Neural cell (in vitro differentiated cells): Measurements from ENCODE around the gene CD72. TPM values are rescaled to one million over a fixed set of nuclear protein-coding genes. Genes with fewer than 3 reads are reported as not detected.
A peak's percentile ranks its signal among the peaks of the same experiment; 100 is the strongest.

Source experiments
- H2AFZ ChIP-seq: fragments of 200-600, 300-800 bp; sonication (generic), shearing (Covaris generic); 2 replicates; pipeline ENCODE4 v1.6.0; 2014; ENCODE audit warnings: low read depth, mild to moderate bottlenecking, antibody characterized with exemption, low read length, moderate library complexity
- H3F3A ChIP-seq: fragments of 200-600 bp; shearing (Covaris generic); 2 replicates; pipeline ENCODE4 v1.6.1; 2016; ENCODE audit warnings: mild to moderate bottlenecking, moderate library complexity, mixed read lengths, antibody characterized with exemption, low read length; ENCODE audit not compliant: insufficient read depth, poor library complexity, severe bottlenecking
- H3K27ac ChIP-seq: fragments of 200-600, 300-800 bp; sonication (generic), shearing (Covaris generic); 2 replicates; pipeline ENCODE4 v1.5.1; 2014; ENCODE audit warnings: mild to moderate bottlenecking, low read length, moderate library complexity
- H3K27me3 ChIP-seq: fragments of 300-800, 200-600 bp; sonication (generic), shearing (Covaris generic); 2 replicates; pipeline ENCODE4 v1.6.0; 2014; ENCODE audit warnings: mild to moderate bottlenecking, low read depth, low read length, moderate library complexity; ENCODE audit not compliant: insufficient read depth
- H3K36me3 ChIP-seq: fragments of 300-800, 200-600 bp; sonication (generic), shearing (Covaris generic); 2 replicates; pipeline ENCODE4 v1.5.1; 2014; ENCODE audit warnings: mild to moderate bottlenecking, antibody characterized with exemption, low read length, moderate library complexity; ENCODE audit not compliant: insufficient read depth
- H3K4me2 ChIP-seq: fragments of 300-800, 200-600 bp; sonication (generic), shearing (Covaris generic); 2 replicates; pipeline ENCODE4 v1.6.0; 2014; ENCODE audit warnings: mild to moderate bottlenecking, low read length
- H3K4me3 ChIP-seq: fragments of 300-800, 200-600 bp; sonication (generic), shearing (Covaris generic); 2 replicates; pipeline ENCODE4 v1.5.1; 2014; ENCODE audit warnings: mild to moderate bottlenecking, low read length, moderate library complexity
- H3K79me2 ChIP-seq: fragments of 200-600 bp; shearing (Covaris generic); replicated peaks from 2 replicates; pipeline ENCODE4 v1.6.0; 2014; ENCODE audit warnings: mild to moderate bottlenecking, low read length, moderate library complexity; ENCODE audit not compliant: insufficient read depth
- H3K9ac ChIP-seq: fragments of 300-800, 200-600 bp; sonication (generic), shearing (Covaris generic); 2 replicates; pipeline ENCODE4 v1.6.1; 2016; ENCODE audit warnings: mild to moderate bottlenecking, low read length, mixed read lengths
- H3K9me2 ChIP-seq: fragments of 200-600 bp; shearing (Covaris generic); 2 replicates; pipeline ENCODE4 v1.6.1; 2016; ENCODE audit warnings: mild to moderate bottlenecking, low read length, mixed read lengths; ENCODE audit not compliant: insufficient read depth
- H3K9me3 ChIP-seq: fragments of 200-600, 300-800 bp; sonication (generic), shearing (Covaris generic); 2 replicates; pipeline ENCODE4 v1.6.1; 2016; ENCODE audit warnings: mild to moderate bottlenecking, mixed run types, low read length, moderate library complexity, mixed read lengths
- H4K20me1 ChIP-seq: fragments of 200-600 bp; shearing (Covaris generic); 2 replicates; pipeline ENCODE4 v1.6.1; 2016; ENCODE audit warnings: mild to moderate bottlenecking, mixed run types; ENCODE audit not compliant: insufficient read depth
- CTCF ChIP-seq: fragments of 450-650 bp; IDR thresholded peaks from 2 replicates; pipeline ENCODE4 v1.5.1; 2014; ENCODE audit warnings: antibody characterized with exemption, mild to moderate bottlenecking, moderate library complexity; ENCODE audit not compliant: poor library complexity, severe bottlenecking
- EP300 ChIP-seq: fragments of 450-650 bp; conservative IDR thresholded peaks from 2 replicates; pipeline ENCODE4 v1.6.1; 2014; ENCODE audit warnings: antibody characterized with exemption, mild to moderate bottlenecking, moderate library complexity; ENCODE audit not compliant: poor library complexity, severe bottlenecking
- EZH2 ChIP-seq: fragments of 200-600, 300-800 bp; shearing (Covaris generic), sonication (generic); IDR thresholded peaks from 2 replicates; pipeline ENCODE4 v1.6.1; 2014; ENCODE audit warnings: antibody characterized with exemption, low read length, borderline replicate concordance, mild to moderate bottlenecking; ENCODE audit not compliant: insufficient read depth, poor library complexity, severe bottlenecking
- MXI1 ChIP-seq: fragments of 450-650 bp; conservative IDR thresholded peaks from 2 replicates; pipeline ENCODE4 v1.6.1; 2014; ENCODE audit warnings: antibody characterized with exemption, mild to moderate bottlenecking; ENCODE audit not compliant: poor library complexity, severe bottlenecking
- POLR2AphosphoS5 ChIP-seq: IDR thresholded peaks from 2 replicates; pipeline ENCODE4 v1.6.1; 2012
- RAD21 ChIP-seq: fragments of 450-650 bp; conservative IDR thresholded peaks from 2 replicates; pipeline ENCODE4 v1.6.1; 2014; ENCODE audit warnings: antibody characterized with exemption, mild to moderate bottlenecking, moderate library complexity
- REST ChIP-seq: IDR thresholded peaks from 2 replicates; pipeline ENCODE4 v1.6.1; 2012; ENCODE audit warnings: borderline replicate concordance
- SMC3 ChIP-seq: fragments of 450-650 bp; conservative IDR thresholded peaks from 2 replicates; pipeline ENCODE4 v1.6.1; 2014; ENCODE audit warnings: antibody characterized with exemption, mild to moderate bottlenecking, moderate library complexity; ENCODE audit not compliant: poor library complexity
- TAF1 ChIP-seq: IDR thresholded peaks from 2 replicates; pipeline ENCODE4 v1.6.1; 2012; ENCODE audit warnings: low read depth
- polyA plus RNA-seq: library from polyadenylated mRNA; depleted of rRNA; stranded (reverse); fragments of >200 nt; gene quantifications from 2 replicates; pipeline ENCODE4 v1.2.3, GENCODE V29; 2014

CD72 gene
- polyA plus RNA-seq, 1 donor from 2014 or later, result not detected

DNA sequence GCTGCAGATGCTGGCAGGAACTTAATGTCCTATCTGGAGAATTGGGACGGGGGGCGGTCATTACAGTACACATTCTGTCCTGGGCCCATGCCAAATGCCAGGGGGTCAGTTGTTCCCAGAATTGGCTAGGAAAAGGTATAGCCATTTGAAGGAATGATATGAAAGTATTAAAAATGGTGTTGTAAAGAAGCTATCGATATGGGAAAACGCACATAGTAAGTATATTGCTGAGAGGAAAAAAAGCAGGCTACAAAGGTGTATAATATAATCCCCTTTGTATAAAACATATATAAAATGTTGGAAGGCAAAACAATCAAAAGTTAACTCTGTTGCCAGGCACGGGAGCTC lies 47.2 kb upstream of the CD72 start:
- Histone ChIP-seq H3K9ac (peak overlapping the region; percentile 54), H3F3A (no peaks in the 10 kb centered on the region), H3K4me3 (peak overlapping the region; percentile 82), H3K27me3 (no peaks in the 10 kb centered on the region), H3K27ac (no peak overlapping the region), H3K9me3 (no peaks in the 10 kb centered on the region), H2AFZ (peak overlapping the region; percentile 45), H3K36me3 (peaks cover 8% of the 10 kb centered on the region), H3K9me2 (no peaks in the 10 kb centered on the region), H4K20me1 (no peaks in the 10 kb centered on the region), H3K4me2 (peak overlapping the region; percentile 80), H3K79me2 (no peaks in the 10 kb centered on the region)
- TF ChIP-seq REST (no peak), EZH2 (no peak), TAF1 (no peak), SMC3 (no peak)

GRCh38 chr9:35664531-35665470 lies 46.6 kb upstream of the CD72 start, which contains the start of gene ARHGEF39:
Gene ARHGEF39, minus strand, starts transcription at chr9:35665195. Its CDS starts 26 bp downstream, at chr9:35665169.
- no peaks in the 10 kb centered on the region for H3K79me2 ChIP-seq
- no peaks in the 10 kb centered on the region for H4K20me1 ChIP-seq
- TF ChIP-seq EP300 (peak; percentile 26), REST (no peak), CTCF (peak; percentile 60), RAD21 (peak; percentile 14), SMC3 (no peak), EZH2 (no peak), MXI1 (peak; percentile 97), TAF1 (no peak), POLR2AphosphoS5 (no peak)
- H3K36me3 ChIP-seq, result peaks cover 8% of the 10 kb centered on the region
- peak within 1 kb of the TSS; percentile 82 for H3K4me3 ChIP-seq
- H3K4me2 ChIP-seq, result peak within 1 kb of the TSS; percentile 80
- no peak within 1 kb of the TSS for H3K27ac ChIP-seq
- H3K9me3 ChIP-seq, result no peaks in the 10 kb centered on the region
- no peaks in the 10 kb centered on the region for H3K9me2 ChIP-seq
- H2AFZ ChIP-seq, result peak within 1 kb of the TSS; percentile 45
- H3K9ac ChIP-seq, result peak within 1 kb of the TSS; percentile 54
- no peaks in the 10 kb centered on the region for H3F3A ChIP-seq
- H3K27me3 ChIP-seq, result no peaks in the 10 kb centered on the region
